ENCODE results near the gene ZNF445.
"Not testable (repeated sequence)": the region's sequence is repeated elsewhere in the genome, so short reads cannot be mapped to it uniquely, and the experiment has no call there.

ZNF445 gene

GRCh38 chr3:44470430-44470829, 7.0 kb downstream of the ZNF445 start:
- H3K27ac ChIP-seq, result no peak overlapping the region
- no peak for DNase-seq (ENCODE audit: low read depth, low spot score)
- H3K9me3 ChIP-seq (ENCODE audit: low read depth, low read length), result no peaks in the 10 kb centered on the region
- TF ChIP-seq POLR2AphosphoS5 (IDR thresholded peaks at IDR 0.05; ENCODE audit: borderline replicate concordance, low read depth, low read length) (no peak), EZH2 (IDR thresholded peaks at IDR 0.05) (no peak), FOXP2 (optimal IDR thresholded peaks at IDR 0.05; ENCODE audit: control extremely low read depth, extremely low read length, insufficient read depth) (no peak)
- peaks cover 22% of the 10 kb centered on the region for H3K36me3 ChIP-seq (ENCODE audit: insufficient read depth, low read length)
- no peak overlapping the region for H3K4me3 ChIP-seq
- H3K9ac ChIP-seq (ENCODE audit: insufficient read length), result no peak overlapping the region

GRCh38 chr3:44469914-44470313, 7.6 kb downstream of the ZNF445 start:
- no peak for DNase-seq (ENCODE audit: low read depth, low spot score)
- Histone ChIP-seq H3K4me3 (no peak overlapping the region), H3K27ac (no peak overlapping the region), H3K36me3 (ENCODE audit: insufficient read depth, low read length) (peaks cover 22% of the 10 kb centered on the region), H3K9ac (ENCODE audit: insufficient read length) (no peak overlapping the region), H3K9me3 (ENCODE audit: low read depth, low read length) (no peaks in the 10 kb centered on the region)
- TF ChIP-seq POLR2AphosphoS5 (IDR thresholded peaks at IDR 0.05; ENCODE audit: borderline replicate concordance, low read depth, low read length) (no peak), EZH2 (IDR thresholded peaks at IDR 0.05) (no peak), FOXP2 (optimal IDR thresholded peaks at IDR 0.05; ENCODE audit: control extremely low read depth, extremely low read length, insufficient read depth) (no peak)

- H3K9me3 ChIP-seq (ENCODE audit: low read depth, low read length), result no peaks in the 10 kb centered on the region
- no peak overlapping the region for H3K9ac ChIP-seq (ENCODE audit: insufficient read length)
- H3K27ac ChIP-seq, result no peak overlapping the region
- no peak for DNase-seq (ENCODE audit: low read depth, low spot score)
- H3K36me3 ChIP-seq (ENCODE audit: insufficient read depth, low read length), result peaks cover 31% of the 10 kb centered on the region
- TF ChIP-seq EZH2 (IDR thresholded peaks at IDR 0.05) (no peak), POLR2AphosphoS5 (IDR thresholded peaks at IDR 0.05; ENCODE audit: borderline replicate concordance, low read depth, low read length) (no peak), FOXP2 (optimal IDR thresholded peaks at IDR 0.05; ENCODE audit: control extremely low read depth, extremely low read length, insufficient read depth) (no peak)
- H3K4me3 ChIP-seq, result no peak overlapping the region
Observed at GRCh38 chr3:44468572-44469520, 8.6 kb downstream of the ZNF445 start.

GRCh38 chr3:44468099-44468537, 9.4 kb downstream of the ZNF445 start:
- H3K4me3 ChIP-seq; H3K27ac ChIP-seq; H3K9me3 ChIP-seq (ENCODE audit: low read depth, low read length); DNase-seq (ENCODE audit: low read depth, low spot score); H3K9ac ChIP-seq (ENCODE audit: insufficient read length): not testable (repeated sequence)
- peaks cover 38% of the 10 kb centered on the region for H3K36me3 ChIP-seq (ENCODE audit: insufficient read depth, low read length)

GRCh38 chr3:44467241-44467640, 10.2 kb downstream of the ZNF445 start:
- TF ChIP-seq EZH2 (IDR thresholded peaks at IDR 0.05), result no peak
- no peak overlapping the region for H3K9ac ChIP-seq (ENCODE audit: insufficient read length)
- H3K4me3 ChIP-seq, result no peak overlapping the region
- H3K9me3 ChIP-seq (ENCODE audit: low read depth, low read length), result no peaks in the 10 kb centered on the region
- DNase-seq (ENCODE audit: low read depth, low spot score), result no peak
- no peak overlapping the region for H3K27ac ChIP-seq
- H3K36me3 ChIP-seq (ENCODE audit: insufficient read depth, low read length), result peaks cover 43% of the 10 kb centered on the region

GRCh38 chr3:44464920-44465319, 12.6 kb downstream of the ZNF445 start:
- H3K36me3 ChIP-seq (ENCODE audit: insufficient read depth, low read length), result peaks cover 44% of the 10 kb centered on the region
- not testable (repeated sequence) for DNase-seq (ENCODE audit: low read depth, low spot score); H3K9me3 ChIP-seq (ENCODE audit: low read depth, low read length); H3K4me3 ChIP-seq; H3K27ac ChIP-seq; H3K9ac ChIP-seq (ENCODE audit: insufficient read length)

- Histone ChIP-seq H3K36me3 (ENCODE audit: insufficient read depth, low read length) (peaks cover 40% of the 10 kb centered on the region), H3K4me3 (no peak overlapping the region), H3K9me3 (ENCODE audit: low read depth, low read length) (no peaks in the 10 kb centered on the region), H3K27ac (no peak overlapping the region), H3K9ac (ENCODE audit: insufficient read length) (no peak overlapping the region)
- TF ChIP-seq POLR2AphosphoS5 (IDR thresholded peaks at IDR 0.05; ENCODE audit: borderline replicate concordance, low read depth, low read length) (no peak), FOXP2 (optimal IDR thresholded peaks at IDR 0.05; ENCODE audit: control extremely low read depth, extremely low read length, insufficient read depth) (no peak), EZH2 (IDR thresholded peaks at IDR 0.05) (no peak)
- no peak for DNase-seq (ENCODE audit: low read depth, low spot score)
Observed at GRCh38 chr3:44464509-44464908, 13.0 kb downstream of the ZNF445 start.

- H3K4me3 ChIP-seq; H3K27ac ChIP-seq; H3K9me3 ChIP-seq (ENCODE audit: low read depth, low read length); H3K9ac ChIP-seq (ENCODE audit: insufficient read length); DNase-seq (ENCODE audit: low read depth, low spot score): not testable (repeated sequence)
- peaks cover 61% of the 10 kb centered on the region for H3K36me3 ChIP-seq (ENCODE audit: insufficient read depth, low read length)
Observed at GRCh38 chr3:44460050-44460449, 17.4 kb downstream of the ZNF445 start.

- Histone ChIP-seq H3K9ac (ENCODE audit: insufficient read length) (no peak overlapping the region), H3K36me3 (ENCODE audit: insufficient read depth, low read length) (peaks cover 72% of the 10 kb centered on the region), H3K9me3 (ENCODE audit: low read depth, low read length) (no peaks in the 10 kb centered on the region), H3K27ac (no peak overlapping the region), H3K4me3 (no peak overlapping the region)
- no peak for TF ChIP-seq FOXP2 (optimal IDR thresholded peaks at IDR 0.05; ENCODE audit: control extremely low read depth, extremely low read length, insufficient read depth)
- TF ChIP-seq EZH2 (IDR thresholded peaks at IDR 0.05), result no peak
- TF ChIP-seq POLR2AphosphoS5 (IDR thresholded peaks at IDR 0.05; ENCODE audit: borderline replicate concordance, low read depth, low read length), result no peak
- DNase-seq (ENCODE audit: low read depth, low spot score), result no peak
Observed at GRCh38 chr3:44455318-44455717, 22.2 kb downstream of the ZNF445 start.
